ENCODE data around the gene CAMK2N2.

CAMK2N2 gene

DNA sequence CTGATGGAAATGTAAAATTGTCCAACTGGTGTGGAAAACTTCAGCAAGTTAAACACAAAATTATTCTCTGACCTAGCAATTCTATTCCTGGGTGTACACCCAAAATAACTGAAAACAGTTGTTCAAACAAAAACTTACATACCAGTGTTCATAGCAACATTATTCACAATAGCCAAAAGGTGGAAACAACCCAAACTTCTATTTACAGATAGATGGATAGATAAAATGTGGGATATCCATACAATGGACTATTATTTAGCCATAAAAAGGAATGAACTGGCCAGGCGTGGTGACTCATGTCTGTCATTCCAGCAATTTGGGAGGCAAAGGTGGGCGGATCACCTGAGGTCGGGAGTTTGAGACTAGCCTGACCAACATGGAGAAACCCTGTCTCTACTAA is 38.8 kb downstream of the CAMK2N2 start:
- DNase-seq (ENCODE audit: low read depth in 2 of 2), result no peak

DNA sequence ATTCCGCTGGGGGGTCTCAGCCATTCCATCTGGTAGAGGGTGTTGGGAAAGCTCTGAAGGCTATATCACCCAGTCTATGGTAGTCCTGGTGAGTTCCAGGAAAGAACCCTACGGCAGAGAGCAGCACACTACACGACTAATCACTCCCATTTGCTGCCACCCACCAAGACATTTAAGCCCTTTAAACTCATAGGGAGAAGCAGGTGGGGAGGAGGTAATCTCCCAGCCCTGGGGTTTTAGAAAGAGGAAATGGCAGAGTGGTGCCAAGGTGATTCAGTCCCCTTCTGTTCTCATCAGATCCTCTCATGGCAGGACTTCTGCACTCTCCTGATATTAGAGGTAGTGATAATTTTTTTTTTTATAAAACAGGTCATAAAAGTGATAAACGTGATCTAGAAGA is 42.5 kb downstream of the CAMK2N2 start:
- no peak for DNase-seq (ENCODE audit: low read depth in 2 of 2)

DNA sequence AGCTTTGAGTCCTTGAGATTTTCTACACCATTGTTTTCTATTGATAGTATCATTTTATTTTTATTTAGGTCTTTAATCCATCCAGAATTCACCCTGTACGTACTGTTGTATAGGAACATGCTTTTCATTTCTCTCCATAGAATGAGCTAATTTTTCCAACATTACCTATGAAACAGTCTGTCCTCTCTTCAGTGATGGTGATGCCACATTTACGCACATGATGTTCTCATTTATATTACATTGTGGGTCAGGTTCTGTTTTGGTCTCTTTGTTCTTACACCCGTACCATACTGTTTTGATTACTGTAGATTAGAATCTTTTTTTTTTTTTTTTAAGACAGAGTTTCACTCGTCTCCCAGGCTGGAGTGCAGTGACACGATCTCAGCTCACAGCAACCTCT is 49.6 kb downstream of the CAMK2N2 start:
- no peak for DNase-seq (ENCODE audit: low read depth in 2 of 2)

DNA sequence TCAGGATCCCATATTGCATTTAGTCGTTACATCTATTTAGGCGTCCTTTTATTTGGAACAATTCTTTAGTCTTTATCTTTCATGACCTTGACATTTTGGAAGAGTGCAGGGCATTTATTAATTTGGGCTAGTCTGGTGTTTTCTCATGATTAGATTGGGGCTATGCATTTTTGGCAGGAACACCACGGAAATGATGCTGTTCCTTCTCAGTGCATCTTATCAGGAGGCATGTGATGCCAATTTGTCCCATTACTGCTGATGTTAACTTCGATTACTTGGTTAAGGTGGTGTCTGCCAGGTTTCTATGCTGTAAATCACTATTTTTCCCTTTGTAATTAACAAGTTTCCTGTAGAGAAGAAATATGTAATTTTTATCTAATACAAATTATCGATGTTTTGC is 50.1 kb downstream of the CAMK2N2 start:
- DNase-seq (ENCODE audit: low read depth in 2 of 2), result no peak
